Type B pancreatic cell (in vitro differentiated cells): ENCODE results near the gene NFATC3. TPM values are rescaled to one million over a fixed set of nuclear protein-coding genes. Genes with fewer than 3 reads are reported as not detected.

Experiments used
- DNase-seq: peaks from one replicate; pipeline ENCODE4 v3.0.0; 2021; ENCODE audit warnings: mixed read lengths; ENCODE audit not compliant: unreplicated experiment; ENCODE audit errors: extremely low spot score
- H3K27ac Mint-ChIP-seq: 2 replicates; pipeline ENCODE4 v1.8.0; 2021; ENCODE audit warnings: mild to moderate bottlenecking, mixed read lengths
- H3K27me3 Mint-ChIP-seq: 2 replicates; pipeline ENCODE4 v1.8.0; 2021; ENCODE audit warnings: mixed read lengths
- H3K36me3 Mint-ChIP-seq: 2 replicates; pipeline ENCODE4 v1.8.0; 2021; ENCODE audit warnings: mixed read lengths
- H3K4me1 Mint-ChIP-seq: one replicate; pipeline ENCODE4 v1.8.0; 2021; ENCODE audit warnings: mixed read lengths; ENCODE audit not compliant: unreplicated experiment
- H3K4me3 Mint-ChIP-seq: 2 replicates; pipeline ENCODE4 v1.8.0; 2021; ENCODE audit warnings: mild to moderate bottlenecking, mixed read lengths
- H3K9me3 Mint-ChIP-seq: 2 replicates; pipeline ENCODE4 v1.8.0; 2021; ENCODE audit warnings: mixed read lengths
- CTCF ChIP-seq: fragments of 200-600 bp; sonication (generic); conservative IDR thresholded peaks from 2 replicates; pipeline ENCODE4 v1.5.0; 2021; ENCODE audit warnings: antibody characterized with exemption, mild to moderate bottlenecking
- microRNA-seq: library from miRNA; unstranded; fragments of <30 nt; microRNA quantifications from one replicate; pipeline ENCODE4, GENCODE V29; 2020
- total RNA-seq: library from RNA; stranded (reverse); gene quantifications from 2 replicates; pipeline ENCODE4 v1.2.1, GENCODE V29; 2021; ENCODE audit warnings: low replicate concordance

The NFATC3 gene
- total RNA-seq, 1 donor from 2014 or later: 55.5 TPM

DNA sequence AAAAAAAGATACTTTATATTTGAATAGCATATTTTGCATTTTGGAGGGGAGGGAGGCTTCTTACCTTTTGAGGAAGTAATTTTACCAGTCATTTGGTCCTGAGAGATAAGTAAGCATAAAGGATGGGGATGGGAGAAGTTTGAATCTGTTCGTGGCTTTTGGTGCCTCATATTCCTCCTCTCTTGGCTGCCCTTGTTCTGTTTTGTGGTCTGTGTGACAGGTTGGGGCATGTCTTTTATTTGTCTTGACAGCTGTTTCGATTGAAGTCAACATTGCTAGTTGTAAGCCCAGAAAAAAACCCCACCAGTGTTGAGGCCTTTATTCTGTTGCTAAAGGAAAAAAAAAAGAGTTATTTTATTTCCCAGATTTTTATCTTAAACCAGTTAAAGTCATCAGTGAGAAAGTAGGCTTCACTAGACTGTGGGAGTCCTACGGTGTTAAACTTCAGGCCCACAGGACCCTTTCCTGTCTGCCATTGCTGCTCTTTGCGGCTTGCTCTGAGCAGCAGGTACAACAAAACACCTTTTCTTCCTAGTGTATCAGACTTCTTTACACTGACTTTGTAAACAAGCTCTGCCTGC is 190.5 kb downstream of the NFATC3 start:
- no peak for TF ChIP-seq CTCF
- Mint-ChIP-seq H3K9me3 (no peaks in the 10 kb centered on the region), H3K4me1 (peaks cover 8% of the 10 kb centered on the region), H3K27me3 (no peaks in the 10 kb centered on the region), H3K36me3 (peaks cover 8% of the 10 kb centered on the region), H3K4me3 (peak overlapping the region; percentile 11), H3K27ac (peak overlapping the region; percentile 55)
- DNase-seq: no peak

GRCh38 chr16:68276223-68276622 is 191.1 kb downstream of the NFATC3 start:
- no peaks in the 10 kb centered on the region for H3K27me3 Mint-ChIP-seq
- no peak for DNase-seq
- peaks cover 8% of the 10 kb centered on the region for H3K4me1 Mint-ChIP-seq
- no peak for TF ChIP-seq CTCF
- H3K9me3 Mint-ChIP-seq: no peaks in the 10 kb centered on the region
- peaks cover 8% of the 10 kb centered on the region for H3K36me3 Mint-ChIP-seq
- peak overlapping the region; percentile 55 for H3K27ac Mint-ChIP-seq
- no peak overlapping the region for H3K4me3 Mint-ChIP-seq

Small RNAs within 50 kb of the gene (microRNA-seq; reads per million reads assigned to microRNA genes)
- gene MIR6773: 2.2 reads per million

Other genes starting within 250 kb of the NFATC3 start
- 25.5 and 35.1 TPM in 2 replicates for gene THAP11, start 243.1 kb upstream of the NFATC3 start, total RNA-seq
- 144 and 149 TPM in 2 replicates for gene NUTF2, start 238.4 kb upstream of the NFATC3 start, total RNA-seq
- 67.6 and 74.2 TPM in 2 replicates for gene CENPT, start 237.7 kb upstream of the NFATC3 start, total RNA-seq
- 77.5 and 81.1 TPM in 2 replicates for gene EDC4, start 212.3 kb upstream of the NFATC3 start, total RNA-seq
- gene NRN1L, start 200.5 kb upstream of the NFATC3 start, total RNA-seq: 0.80 and 1.1 TPM in 2 replicates
- gene PSKH1, start 192.1 kb upstream of the NFATC3 start, total RNA-seq: 39.2 and 41.5 TPM in 2 replicates
- 0.59 and 1.4 TPM in 2 replicates for gene CTRL, start 153.5 kb upstream of the NFATC3 start, total RNA-seq
- gene PSMB10, start 148.5 kb upstream of the NFATC3 start, total RNA-seq: 51.9 and 68.8 TPM in 2 replicates
- gene LCAT, start 141.2 kb upstream of the NFATC3 start, total RNA-seq: 20.2 and 26.1 TPM in 2 replicates
- 48.1 and 68.8 TPM in 2 replicates for gene SLC12A4, start 116.7 kb upstream of the NFATC3 start, total RNA-seq
- not detected in 2 replicates for gene DPEP3, start 104.9 kb upstream of the NFATC3 start, total RNA-seq
- gene DPEP2, start 85.9 kb upstream of the NFATC3 start, total RNA-seq: not detected in 2 replicates
- gene DPEP2NB, start 69.5 kb upstream of the NFATC3 start, total RNA-seq: not detected in 2 replicates
- 14.7 and 15.2 TPM in 2 replicates for gene DDX28, start 62.1 kb upstream of the NFATC3 start, total RNA-seq
- gene DUS2, start 62.1 kb upstream of the NFATC3 start, total RNA-seq: 21.7 and 24.1 TPM in 2 replicates
- gene ESRP2, start 150.8 kb downstream of the NFATC3 start, total RNA-seq: 65.6 and 150 TPM in 2 replicates
- gene PLA2G15, start 160.0 kb downstream of the NFATC3 start, total RNA-seq: 20.1 and 22.1 TPM in 2 replicates
- gene SLC7A6, start 179.2 kb downstream of the NFATC3 start, total RNA-seq: 41.1 and 47.3 TPM in 2 replicates
- 17.3 and 21.7 TPM in 2 replicates for gene SLC7A6OS, start 225.6 kb downstream of the NFATC3 start, total RNA-seq
- gene PRMT7, start 225.6 kb downstream of the NFATC3 start, total RNA-seq: 39.1 and 66.9 TPM in 2 replicates